Liver (tissue), 3 donors: ENCODE measurements around the gene SBK3.

Experiments used
- CTCF ChIP-seq: fragments of 150-350 bp; IDR thresholded peaks from 2 replicates; pipeline ENCODE4 v1.5.1; 2017; ENCODE audit warnings: improper control_type of control experiment, low read depth, low read length; ENCODE audit not compliant: missing input control
- GABPA ChIP-seq, 2 donors: IDR thresholded peaks in 1 of 2; conservative IDR thresholded peaks in 1 of 2; 2 replicates each; pipeline ENCODE4 v1.6.1; 2016; ENCODE audit warnings: antibody characterized with exemption in 2 of 2, mild to moderate bottlenecking in 1 of 2, moderate library complexity in 1 of 2
- HNF4G ChIP-seq: IDR thresholded peaks from 2 replicates; pipeline ENCODE4 v1.6.1; 2016; ENCODE audit warnings: antibody characterized with exemption
- JUND ChIP-seq, 2 donors: IDR thresholded peaks; 2 replicates each; pipeline ENCODE4 v1.6.1; 2016; ENCODE audit warnings: antibody characterized with exemption in 2 of 2
- MAX ChIP-seq: IDR thresholded peaks from 2 replicates; pipeline ENCODE4 v1.6.1; 2016; ENCODE audit warnings: antibody characterized with exemption
- RAD21 ChIP-seq, 2 donors: IDR thresholded peaks; 2 replicates each; pipeline ENCODE4 v1.6.1; 2016; ENCODE audit warnings: antibody characterized with exemption in 2 of 2, mild to moderate bottlenecking in 2 of 2
- REST ChIP-seq: IDR thresholded peaks from 2 replicates; pipeline ENCODE4 v1.6.1; 2016; ENCODE audit warnings: antibody characterized with exemption, mild to moderate bottlenecking
- RXRA ChIP-seq, 2 donors: IDR thresholded peaks; 2 replicates each; pipeline ENCODE4 v1.6.1; 2017 to 2018; ENCODE audit warnings: antibody characterized with exemption in 2 of 2, mild to moderate bottlenecking in 1 of 2
- SP1 ChIP-seq: IDR thresholded peaks from 2 replicates; pipeline ENCODE4 v1.6.1; 2018; ENCODE audit warnings: antibody characterized with exemption, mild to moderate bottlenecking
- donor health status: healthy.
- donor health status: healthy.

GRCh38 chr19:55543567-55543966 lies 1.8 kb downstream of the SBK3 start:
- TF ChIP-seq RAD21 (IDR thresholded peaks at IDR 0.05) (no peak), CTCF (no peak), SP1 (no peak), REST (no peak), HNF4G (no peak), GABPA (IDR thresholded peaks at IDR 0.05 in 1 of 2, conservative IDR thresholded peaks at IDR 0.05 in 1 of 2) (no peak), JUND (IDR thresholded peaks at IDR 0.05) (no peak), RXRA (IDR thresholded peaks at IDR 0.05) (no peak), MAX (no peak)
